Keratinocyte (primary cell): ENCODE results near the gene MAPRE2. TPM values are rescaled to one million over a fixed set of nuclear protein-coding genes. Genes with fewer than 3 reads are reported as not detected.

Experiments used
- DNase-seq: peaks from one replicate; pipeline ENCODE4 v3.0.0-alpha.2; 2011; ENCODE audit warnings: low read depth, missing footprints, low spot score
- FAIRE-seq: peaks from 2 replicates; lab custom pipeline; 2011; peaks lifted over from hg19 to GRCh38; lab: Jason Lieb, UNC
- H2AFZ ChIP-seq: 2 replicates; pipeline ENCODE4 v1.6.0; 2012; ENCODE audit warnings: low read length, control low read depth, inconsistent platforms; ENCODE audit not compliant: control insufficient read depth
- H3K27ac ChIP-seq: 2 replicates; pipeline ENCODE4 v1.5.1; 2011; ENCODE audit warnings: low read length; ENCODE audit not compliant: control insufficient read depth, insufficient read depth
- H3K27me3 ChIP-seq: 3 replicates; pipeline ENCODE4 v1.6.0; 2011; ENCODE audit warnings: low read length; ENCODE audit not compliant: control insufficient read depth, insufficient read depth; ENCODE audit errors: extremely low read depth
- H3K36me3 ChIP-seq, 2 experiments: 2 replicates in 1 of 2; 3 replicates in 1 of 2; pipeline ENCODE4 v1.5.1; 2011; ENCODE audit warnings: low read length in 2 of 2, mild to moderate bottlenecking in 1 of 2; ENCODE audit not compliant: control insufficient read depth in 2 of 2, insufficient read depth in 2 of 2; ENCODE audit errors: extremely low read depth in 1 of 2
- H3K4me1 ChIP-seq: 3 replicates; pipeline ENCODE4 v1.5.1; 2011; ENCODE audit warnings: low read length; ENCODE audit not compliant: control insufficient read depth, insufficient read depth; ENCODE audit errors: extremely low read depth
- H3K4me2 ChIP-seq: 3 replicates; pipeline ENCODE4 v1.6.0; 2011; ENCODE audit warnings: low read depth, low read length; ENCODE audit not compliant: control insufficient read depth, insufficient read depth; ENCODE audit errors: extremely low read depth
- H3K4me3 ChIP-seq, 3 experiments: fragments of 200-600 bp in 1 of 3; sonication (generic) in 1 of 3; 2 replicates in 2 of 3; 3 replicates in 1 of 3; pipeline ENCODE4 v1.5.1; 2011 to 2016; ENCODE audit warnings: low read length in 3 of 3, mild to moderate bottlenecking in 3 of 3, control low read depth in 2 of 3, inconsistent platforms in 1 of 3, low read depth in 1 of 3, mixed read lengths in 1 of 3, mixed run types in 1 of 3, moderate library complexity in 1 of 3; ENCODE audit not compliant: control insufficient read depth in 2 of 3, insufficient read depth in 2 of 3; ENCODE audit errors: extremely low read depth in 1 of 3
- H3K79me2 ChIP-seq: 2 replicates; pipeline ENCODE4 v1.6.0; 2012; ENCODE audit warnings: low read length; ENCODE audit not compliant: control insufficient read depth, insufficient read depth
- H3K9ac ChIP-seq: 3 replicates; pipeline ENCODE4 v1.6.0; 2011; ENCODE audit warnings: low read length; ENCODE audit not compliant: control insufficient read depth, insufficient read depth; ENCODE audit errors: extremely low read depth
- H3K9me1 ChIP-seq: 3 replicates; pipeline ENCODE4 v1.6.0; 2011; ENCODE audit warnings: low read length; ENCODE audit not compliant: control insufficient read depth, insufficient read depth; ENCODE audit errors: extremely low read depth
- H3K9me3 ChIP-seq: 2 replicates; pipeline ENCODE4 v1.5.1; 2012; ENCODE audit warnings: low read depth, low read length; ENCODE audit not compliant: control insufficient read depth
- H4K20me1 ChIP-seq: 3 replicates; pipeline ENCODE4 v1.6.0; 2011; ENCODE audit warnings: low read length; ENCODE audit not compliant: control insufficient read depth, insufficient read depth; ENCODE audit errors: extremely low read depth
- CTCF ChIP-seq, 3 experiments: IDR thresholded peaks in 1 of 3; conservative IDR thresholded peaks in 1 of 3; optimal IDR thresholded peaks in 1 of 3; 2 replicates in 2 of 3; 3 replicates in 1 of 3; pipeline versions ENCODE3 to v1.5.1; 2011; ENCODE audit warnings: low read length in 3 of 3, mild to moderate bottlenecking in 3 of 3, moderate library complexity in 2 of 3, control low read depth in 1 of 3, inconsistent platforms in 1 of 3; ENCODE audit not compliant: insufficient read depth in 2 of 3; ENCODE audit errors: extremely low read depth in 1 of 3
- EZH2 ChIP-seq: IDR thresholded peaks from one replicate; pipeline ENCODE4 v1.6.1; 2012; ENCODE audit warnings: inconsistent platforms, mild to moderate bottlenecking, low read length, moderate library complexity
- dilution Hi-C: fragments of 300-500 bp; cut with MboI; formaldehyde crosslinking; loops from one replicate; pipeline ENCODE4 v1.7.0; 2020; ENCODE audit warnings: low sequenced_read_pairs; ENCODE audit not compliant: extremely low pct_ligation_motif_present
- polyA plus RNA-seq, 5 experiments: library from polyadenylated mRNA; depleted of rRNA in 3 of 5; stranded (reverse) in 3 of 5; stranded (forward) in 1 of 5; unstranded in 1 of 5; fragments of >200 nt; gene quantifications; 1 replicate in 1 of 5; 2 replicates in 3 of 5; 3 replicates in 1 of 5; pipeline versions ENCODE4 v1.2.1 to v1.2.3, GENCODE V29; 2011 to 2012; ENCODE audit warnings: missing spikeins in 2 of 5, low read depth in 1 of 5, low replicate concordance in 1 of 5

The MAPRE2 gene
- polyA plus RNA-seq, 1 donor (not counting 4 experiments of a cell fraction or from before 2014, with no cell fraction given) = 14.2 TPM

GRCh38 chr18:35029103-35029502 is 12.1 kb upstream of the MAPRE2 start:
- no peak overlapping the region for H3K4me3 ChIP-seq
- no peaks in the 10 kb centered on the region for H3K36me3 ChIP-seq
- H3K9me3 ChIP-seq = no peaks in the 10 kb centered on the region
- FAIRE-seq = no peak
- no peak for DNase-seq
- no peaks in the 10 kb centered on the region for H3K79me2 ChIP-seq
- no peak overlapping the region for H2AFZ ChIP-seq
- no peak overlapping the region for H3K9ac ChIP-seq
- H3K9me1 ChIP-seq = no peaks in the 10 kb centered on the region
- H3K4me1 ChIP-seq = no peaks in the 10 kb centered on the region
- no peak for TF ChIP-seq EZH2
- no peak for TF ChIP-seq CTCF (optimal IDR thresholded peaks at IDR 0.05 in 1 of 3, IDR thresholded peaks at IDR 0.05 in 1 of 3, conservative IDR thresholded peaks at IDR 0.05 in 1 of 3; ENCODE audit: extremely low read depth in 1 of 3, insufficient read depth in 2 of 3, low read length in 3 of 3)
- no peak overlapping the region for H3K4me2 ChIP-seq
- no peaks in the 10 kb centered on the region for H3K27me3 ChIP-seq
- dilution Hi-C loops = no loop called here
- no peaks in the 10 kb centered on the region for H4K20me1 ChIP-seq
- no peak overlapping the region for H3K27ac ChIP-seq

- Histone ChIP-seq H3K9me1 (no peaks in the 10 kb centered on the region), H3K79me2 (no peaks in the 10 kb centered on the region), H3K9me3 (no peaks in the 10 kb centered on the region), H3K4me1 (no peaks in the 10 kb centered on the region), H3K36me3 (no peaks in the 10 kb centered on the region), H3K27ac (no peak overlapping the region), H3K4me3 (no peak overlapping the region), H3K27me3 (no peaks in the 10 kb centered on the region), H3K9ac (no peak overlapping the region), H4K20me1 (no peaks in the 10 kb centered on the region), H2AFZ (no peak overlapping the region), H3K4me2 (no peak overlapping the region)
- DNase-seq (no peak), FAIRE-seq (no peak)
- TF ChIP-seq EZH2 (no peak), CTCF (optimal IDR thresholded peaks at IDR 0.05 in 1 of 3, IDR thresholded peaks at IDR 0.05 in 1 of 3, conservative IDR thresholded peaks at IDR 0.05 in 1 of 3; ENCODE audit: extremely low read depth in 1 of 3, insufficient read depth in 2 of 3, low read length in 3 of 3) (no peak)
- dilution Hi-C loops = no loop called here
Observed at GRCh38 chr18:35029770-35030169, 11.4 kb upstream of the MAPRE2 start.
